GM12801 (cell line): Measurements from ENCODE around the gene AHCYL2.

Experiments used
- CTCF ChIP-seq: IDR thresholded peaks from one replicate; pipeline ENCODE4 v1.5.1; 2011; ENCODE audit warnings: control low read depth; ENCODE audit not compliant: insufficient read length; ENCODE audit errors: extremely low read depth

AHCYL2 gene

GRCh38 chr7:129245533-129245932, 20.7 kb downstream of the AHCYL2 start:
- TF ChIP-seq CTCF = no peak

DNA sequence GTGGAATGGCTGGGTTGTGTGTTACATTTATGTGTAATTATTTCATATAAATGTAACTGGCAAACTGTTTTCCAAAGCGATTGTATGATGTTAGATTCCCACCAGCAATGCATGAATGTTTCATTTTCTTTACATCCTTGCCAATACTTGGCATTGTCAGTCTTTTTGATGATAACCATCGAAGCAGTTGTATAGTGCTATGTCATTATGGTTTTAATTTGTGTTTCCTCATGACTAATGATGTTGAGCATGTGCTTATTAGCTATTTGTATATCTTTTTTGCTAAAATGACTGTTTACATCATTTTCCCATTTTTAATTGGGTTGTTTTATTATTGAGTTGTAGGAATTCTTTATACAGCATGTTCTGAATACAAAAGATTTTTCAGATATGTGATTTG, 22.3 kb downstream of the AHCYL2 start:
- TF ChIP-seq CTCF = no peak

DNA sequence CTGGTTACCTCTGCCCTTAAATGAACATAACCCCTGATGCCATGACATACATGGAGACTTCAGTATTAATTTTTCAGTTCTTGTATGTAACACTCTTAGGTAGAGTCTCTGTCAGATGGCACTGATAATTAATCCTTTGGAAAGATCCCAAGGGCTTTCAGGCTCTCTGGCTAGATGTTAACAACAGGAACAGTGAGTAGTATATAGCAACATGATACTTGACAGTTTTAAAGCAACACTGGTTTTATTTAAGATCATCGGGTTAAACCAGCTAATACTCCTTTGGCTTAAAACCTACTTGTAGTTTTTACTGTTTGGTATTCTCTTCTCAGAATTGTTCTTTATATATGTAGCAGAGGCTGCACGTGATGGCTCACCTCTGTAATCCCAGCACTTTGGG, 27.3 kb downstream of the AHCYL2 start:
- no peak for TF ChIP-seq CTCF

DNA sequence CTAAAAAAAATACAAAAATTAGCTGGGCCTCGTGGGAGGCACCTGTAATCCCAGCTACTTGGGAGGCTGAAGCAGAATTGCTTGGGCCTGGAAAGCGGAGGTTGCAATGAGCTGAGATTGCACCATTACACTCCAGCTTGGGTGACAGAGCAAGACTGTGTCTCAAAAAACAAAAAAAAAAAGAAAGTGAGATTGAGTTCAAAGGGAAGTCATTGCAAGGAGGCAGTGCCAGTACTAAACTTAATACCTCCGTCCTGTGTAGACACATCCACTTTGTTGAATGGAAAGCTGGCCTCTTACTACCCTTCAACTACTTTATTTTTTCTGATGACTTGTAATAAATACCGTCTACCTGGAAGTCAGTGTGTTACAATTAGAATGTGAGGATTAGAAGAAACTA, 31.0 kb downstream of the AHCYL2 start:
- TF ChIP-seq CTCF = no peak

DNA sequence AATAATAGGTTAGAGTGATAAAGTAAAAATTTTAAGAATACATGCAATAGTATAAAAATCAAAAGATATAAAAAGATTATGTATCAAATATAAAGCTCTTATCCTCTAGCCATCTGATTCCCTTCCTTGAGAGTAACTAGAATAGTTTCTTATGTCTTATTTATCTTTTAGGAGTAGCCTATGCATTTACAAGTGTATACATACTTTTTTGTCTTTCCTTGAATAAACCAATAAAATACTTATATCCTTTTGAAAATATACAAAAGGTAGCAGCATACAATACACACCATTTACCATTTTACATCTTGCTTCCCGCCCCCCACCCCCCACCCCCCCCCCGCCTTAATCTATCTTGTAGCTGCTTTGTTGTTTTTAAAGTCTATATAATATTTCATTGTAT, 31.4 kb downstream of the AHCYL2 start:
- TF ChIP-seq CTCF = no peak

DNA sequence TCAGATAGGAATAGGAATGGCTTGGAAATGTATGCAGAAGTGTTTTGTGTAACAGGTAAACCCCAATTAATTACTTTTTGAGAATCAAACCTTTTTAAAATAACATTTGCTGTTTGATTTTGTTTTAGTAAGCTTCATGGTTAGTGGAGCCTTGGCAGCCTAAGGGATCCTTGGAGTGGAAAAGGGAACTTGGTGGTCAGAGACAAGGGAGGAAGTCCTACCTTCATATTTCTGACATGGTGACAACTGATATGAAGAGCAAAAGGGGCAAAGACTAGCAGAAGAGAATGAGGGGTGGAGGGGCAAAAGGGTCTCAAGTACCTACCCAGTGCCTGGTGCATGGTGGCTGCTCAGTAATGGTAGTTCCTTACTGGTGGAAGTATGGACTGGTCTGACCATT, 32.3 kb downstream of the AHCYL2 start:
- TF ChIP-seq CTCF = no peak

DNA sequence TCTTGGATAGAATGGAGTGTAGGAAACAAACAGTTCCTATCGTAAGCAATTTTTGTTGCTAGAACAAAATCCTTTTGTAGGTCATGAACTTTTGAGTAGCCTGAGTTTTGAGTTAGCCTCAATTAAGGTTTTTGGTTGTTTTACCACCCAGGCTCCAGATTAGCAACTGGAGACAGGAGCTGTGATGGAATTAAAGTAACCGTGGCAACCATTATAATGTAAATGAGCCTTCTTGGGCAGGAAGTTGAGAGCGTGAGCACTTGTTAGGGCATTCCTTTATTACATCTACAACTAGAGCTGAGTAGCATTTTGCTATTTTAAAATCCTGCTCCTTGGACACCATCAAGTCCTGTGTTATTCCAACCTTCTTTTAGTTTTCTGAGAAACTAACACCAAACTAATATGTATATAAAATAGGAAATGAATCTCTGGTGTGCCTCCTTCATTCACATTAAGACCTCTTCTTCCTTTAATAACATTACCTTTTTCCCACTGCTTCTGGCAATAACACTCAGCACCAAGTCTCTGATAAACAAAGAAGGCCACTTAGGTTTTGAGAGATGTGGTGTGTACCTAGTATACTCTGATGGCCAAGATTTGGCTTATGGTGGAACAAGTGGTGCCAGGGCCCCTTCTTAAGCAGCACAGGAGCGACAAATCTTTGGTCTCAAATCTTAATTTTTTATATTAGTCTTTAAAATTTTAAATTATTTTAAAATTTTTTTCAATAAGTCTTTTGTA, 34.0 kb downstream of the AHCYL2 start:
- no peak for TF ChIP-seq CTCF

GRCh38 chr7:129262324-129262723, 37.5 kb downstream of the AHCYL2 start:
- no peak for TF ChIP-seq CTCF
